Measurements from ENCODE around the gene BRAF.
"Not testable (repeated sequence)": the region's sequence is repeated elsewhere in the genome, so short reads cannot be mapped to it uniquely, and the experiment has no call there.

Gene BRAF

GRCh38 chr7:140702774-140703173 is 222.0 kb downstream of the BRAF start:
- no peak for DNase-seq

DNA sequence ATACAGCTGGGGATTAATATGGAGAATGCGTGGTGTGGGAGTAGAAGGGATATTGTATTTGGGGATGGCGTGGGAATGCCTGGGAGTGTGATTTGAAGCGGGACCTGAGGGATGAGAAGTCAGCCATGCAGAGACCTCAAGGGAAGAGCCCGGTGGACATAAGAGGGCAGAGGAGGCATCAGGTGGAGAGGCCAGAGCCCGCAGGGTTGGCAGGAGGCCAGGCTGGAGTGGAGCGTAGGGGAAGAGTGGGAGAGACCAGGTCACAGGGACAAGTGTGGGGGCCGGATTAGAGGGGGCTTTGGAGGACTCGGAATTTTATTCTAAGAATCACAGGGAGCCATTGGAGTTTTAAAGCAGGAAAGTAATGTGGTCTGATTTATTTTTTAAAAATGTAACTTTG is 226.3 kb downstream of the BRAF start:
- no peak for DNase-seq

- DNase-seq: no peak
These were observed 227.1 kb downstream of the BRAF start for GRCh38 chr7:140697447-140698143.

DNA sequence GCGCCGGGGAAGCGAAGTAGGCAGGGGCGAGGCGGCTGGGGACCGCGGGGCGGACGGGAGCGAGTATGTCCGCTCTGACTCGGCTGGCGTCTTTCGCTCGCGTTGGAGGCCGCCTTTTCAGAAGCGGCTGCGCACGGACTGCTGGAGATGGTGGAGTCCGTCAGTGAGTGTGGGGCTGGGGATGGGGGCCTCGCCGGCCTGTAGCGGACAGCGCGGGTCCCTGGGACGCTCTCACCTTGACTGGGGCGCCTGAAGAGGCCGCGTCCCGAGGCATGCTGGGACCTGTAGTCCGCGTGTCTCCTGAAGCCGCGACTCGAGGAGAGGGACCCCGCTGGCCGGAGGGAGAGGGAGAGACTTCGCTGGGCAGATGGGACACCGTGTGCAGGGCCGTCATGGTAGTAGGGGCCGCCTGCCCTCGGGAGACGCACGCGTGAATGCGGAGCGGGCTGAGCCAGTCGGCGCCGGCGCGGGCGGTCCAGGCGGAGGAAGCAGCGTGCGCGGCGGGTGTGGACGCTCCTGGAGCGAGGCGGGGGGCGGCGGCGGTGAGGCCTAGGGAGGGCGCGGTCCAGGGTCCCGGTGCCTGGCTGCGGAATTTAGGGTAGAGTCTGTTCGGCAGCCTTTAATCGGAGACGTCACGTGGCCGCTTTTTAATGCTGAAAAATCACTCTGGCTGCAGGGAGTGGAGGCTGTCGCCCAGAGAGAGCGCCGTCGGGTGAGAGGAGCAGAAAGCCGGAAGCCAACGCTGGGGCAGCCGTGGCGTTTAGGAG is 227.9 kb downstream of the BRAF start, which contains the start of gene NDUFB2:
Gene NDUFB2 (plus strand): TSS at position 29 of the 767 bp plus-strand sequence. CDS start 37 bp downstream, at position 66.
- DNase-seq: peak; percentile 80 to 87

GRCh38 chr7:140696024-140696679 is 228.6 kb downstream of the BRAF start:
- peak; percentile 93 to 94 for DNase-seq

GRCh38 chr7:140695381-140695780 is 229.3 kb downstream of the BRAF start:
- DNase-seq: no peak

DNA sequence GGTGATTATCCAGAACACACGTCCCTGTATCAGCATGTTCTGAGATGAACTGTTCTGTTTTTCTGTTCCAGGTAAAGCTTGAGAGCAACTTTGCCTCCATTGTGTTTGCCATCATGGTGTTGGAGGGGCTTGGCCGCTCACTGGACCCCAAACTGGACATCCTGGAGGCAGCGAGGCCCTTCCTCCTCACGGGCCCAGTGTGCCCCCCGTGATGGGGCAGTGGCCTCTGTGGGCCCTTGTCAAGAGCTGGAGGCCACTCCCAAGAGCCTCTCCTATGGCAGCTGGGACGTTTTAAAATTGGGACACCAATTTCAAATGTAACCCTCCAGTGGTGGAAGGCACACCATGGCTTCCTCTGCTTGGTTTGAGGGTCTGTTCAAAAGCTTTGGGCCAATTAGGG is 230.1 kb downstream of the BRAF start:
- no peak for DNase-seq

- DNase-seq: not testable (repeated sequence)
These were observed 230.9 kb downstream of the BRAF start for GRCh38 chr7:140693849-140694248.

- no peak for DNase-seq
These were observed 233.2 kb downstream of the BRAF start for GRCh38 chr7:140691376-140692045.

DNA sequence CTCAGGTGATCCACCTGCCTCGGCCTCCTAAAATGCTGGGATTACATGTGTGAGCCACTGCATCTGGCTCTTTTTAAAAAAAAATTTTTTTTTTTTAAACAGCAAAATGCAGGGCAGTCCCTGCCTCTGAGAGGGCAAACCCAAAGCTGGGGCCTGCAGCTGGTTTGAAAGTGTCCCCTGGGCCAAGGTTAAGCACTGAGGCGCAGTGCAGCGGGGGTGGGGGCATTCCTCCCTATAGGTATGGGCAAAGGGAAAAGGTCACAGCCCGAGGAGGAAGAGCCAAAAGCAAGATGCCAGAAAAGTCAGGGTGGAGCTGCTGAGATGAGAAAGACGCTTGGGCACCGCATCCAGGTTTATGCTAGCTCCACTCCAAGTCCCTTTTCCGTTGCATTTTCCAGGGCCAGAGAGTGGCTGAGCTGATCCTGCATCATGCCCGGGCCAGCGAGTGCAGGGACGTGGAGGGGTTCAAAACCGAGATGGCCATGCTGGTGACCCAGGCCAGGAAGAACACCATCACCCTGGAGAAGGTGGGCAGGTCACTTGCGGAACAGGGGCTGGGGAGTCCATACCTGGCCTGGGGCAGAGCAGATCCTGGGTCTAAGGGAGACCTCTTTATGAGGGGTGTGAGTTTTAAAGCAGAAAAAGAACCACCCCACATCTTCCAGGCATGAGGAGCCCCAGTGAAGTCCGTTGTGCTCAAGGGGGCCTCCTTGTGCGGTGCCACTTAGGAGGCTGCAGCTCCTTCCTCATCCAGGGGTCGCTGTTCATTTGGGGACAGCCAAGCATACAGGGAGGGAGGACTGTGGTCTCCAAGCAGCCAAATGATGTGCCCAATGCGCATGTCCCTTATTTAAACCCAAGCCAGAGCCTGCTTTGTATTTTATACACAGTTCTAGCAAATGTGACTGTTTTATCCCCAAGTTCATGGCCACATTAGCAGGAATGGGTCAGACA is 235.3 kb downstream of the BRAF start:
- DNase-seq: no peak

- no peak for DNase-seq
These were observed 236.4 kb downstream of the BRAF start for GRCh38 chr7:140688341-140688740.

GRCh38 chr7:140686921-140687320 is 237.8 kb downstream of the BRAF start:
- no peak for DNase-seq

DNA sequence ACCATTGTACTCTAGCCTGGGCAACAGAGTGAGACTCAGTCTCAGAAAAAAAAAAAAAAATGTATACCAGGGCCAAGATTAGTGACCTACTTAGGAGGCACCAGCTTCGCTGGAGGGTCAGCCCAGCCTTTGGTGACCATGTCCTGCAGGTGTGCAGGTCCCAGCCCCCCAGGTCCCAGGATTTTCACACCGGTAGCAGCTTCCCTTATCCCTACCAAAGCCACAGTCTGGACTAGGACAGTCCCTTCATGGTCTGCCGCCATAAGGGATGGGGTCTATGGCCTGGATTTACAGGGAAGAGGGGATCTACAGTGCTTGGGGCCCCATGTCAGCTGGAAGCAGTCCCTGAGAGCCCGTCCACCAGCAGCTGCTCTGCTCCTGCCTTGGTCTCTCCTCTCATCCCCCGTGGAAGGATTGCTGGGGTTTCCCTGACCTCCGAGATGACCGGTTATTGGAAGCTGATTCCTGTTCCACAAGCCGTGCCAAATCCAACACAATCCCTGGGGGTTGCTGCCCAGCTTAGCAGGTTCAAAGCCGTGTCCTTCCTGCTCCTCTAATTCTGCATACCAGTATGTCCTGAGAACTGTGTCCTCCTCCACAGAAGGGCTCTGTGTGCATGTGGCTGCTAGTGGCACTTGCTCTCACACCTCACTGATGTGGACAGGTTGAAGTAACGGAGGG is 239.2 kb downstream of the BRAF start:
- no peak for DNase-seq

DNA sequence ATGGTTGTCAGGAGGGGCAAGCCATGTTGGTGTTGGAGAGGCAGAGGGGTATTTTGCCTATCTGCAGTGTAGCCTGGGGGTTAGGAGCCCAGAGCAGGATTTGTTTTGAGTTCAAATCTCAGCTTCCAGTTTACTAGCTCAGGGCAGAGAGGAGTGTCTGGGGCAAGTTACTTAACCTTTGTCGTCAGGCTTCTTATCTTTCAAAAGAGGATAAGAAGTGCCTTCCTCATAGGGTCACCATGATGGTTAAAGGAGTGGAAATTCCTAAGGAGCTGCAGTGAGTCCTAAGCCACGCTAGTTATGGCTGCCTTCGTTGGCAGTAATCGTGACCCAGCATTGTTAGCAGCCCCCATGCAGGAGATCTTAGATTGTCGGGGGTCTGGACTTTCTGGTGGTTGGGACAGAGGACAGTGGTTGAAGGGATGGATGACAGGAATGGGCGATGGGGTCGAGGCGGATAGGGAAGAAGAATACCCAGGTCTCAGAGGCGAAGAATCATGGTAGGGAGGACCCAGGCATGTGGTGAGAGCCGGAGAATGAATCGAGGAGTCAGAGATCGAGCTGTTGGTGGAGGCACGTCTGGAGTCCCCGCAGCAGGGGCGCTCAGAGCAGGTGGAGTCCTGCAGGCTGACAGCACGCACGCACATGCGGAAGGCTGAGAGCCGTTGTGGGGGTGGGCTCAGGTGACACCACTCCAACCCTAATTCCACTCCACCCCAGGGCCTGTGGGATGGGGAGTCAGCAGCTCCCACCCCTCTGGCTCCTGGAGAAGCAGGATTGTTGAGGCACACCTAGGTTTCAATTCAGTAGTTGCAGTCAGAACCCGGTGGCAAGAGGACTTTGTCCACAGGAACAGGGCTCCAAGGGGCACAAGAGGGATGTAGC is 240.4 kb downstream of the BRAF start:
- no peak for DNase-seq

GRCh38 chr7:140683657-140684056 is 241.1 kb downstream of the BRAF start:
- no peak for DNase-seq

DNA sequence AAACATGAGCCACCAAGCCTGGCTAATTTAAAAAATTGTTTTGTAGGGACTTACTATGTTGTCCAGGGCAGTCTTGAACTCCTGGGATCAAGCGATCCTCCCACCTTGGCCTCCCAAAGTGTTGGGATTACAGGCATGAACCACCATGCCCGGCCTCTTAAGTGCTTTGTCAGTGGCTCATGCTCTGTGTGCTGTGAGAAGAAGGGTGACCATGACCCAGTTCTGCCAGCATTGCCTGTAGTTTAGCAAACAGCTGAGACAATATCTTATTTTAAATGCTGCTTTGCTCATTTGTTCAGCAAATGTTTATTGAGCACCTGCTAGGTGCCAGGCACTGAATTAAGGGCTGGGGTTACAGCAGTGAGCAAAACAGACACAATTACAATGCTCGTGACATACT is 243.0 kb downstream of the BRAF start:
- no peak for DNase-seq

- DNase-seq: no peak
These were observed 243.8 kb downstream of the BRAF start for GRCh38 chr7:140680886-140681285.

GRCh38 chr7:140679186-140679585 is 245.5 kb downstream of the BRAF start:
- no peak for DNase-seq

GRCh38 chr7:140678816-140679130 is 246.0 kb downstream of the BRAF start:
- no peak for DNase-seq

GRCh38 chr7:140678081-140678815 is 246.5 kb downstream of the BRAF start:
- no peak for DNase-seq

Measured in NCI-H2081 (cell line).